GM19372 (cell line): ENCODE data around the gene BSDC1.

Experiments used
- ATAC-seq: cut with Tn5 transposase; IDR thresholded peaks from one replicate; pipeline ENCODE4 v1.9.1; 2021; ENCODE audit warnings: mild to moderate bottlenecking, low read depth, moderate library complexity; ENCODE audit not compliant: unreplicated experiment

The BSDC1 gene

GRCh38 chr1:32316903-32317277 is 77.4 kb downstream of the BSDC1 start:
- no peak for ATAC-seq
